Measurements from ENCODE around the gene TRABD2B. TPM values are rescaled to one million over a fixed set of nuclear protein-coding genes. Genes with fewer than 3 reads are reported as not detected.

Gene TRABD2B
- total RNA-seq, 1 donor from 2014 or later: not detected

- no peak overlapping the region for H3K4me3 Mint-ChIP-seq (ENCODE audit: unreplicated experiment)
- H3K9me3 Mint-ChIP-seq (ENCODE audit: unreplicated experiment): no peaks in the 10 kb centered on the region
- DNase-seq (ENCODE audit: extremely low spot score, unreplicated experiment): no peak
- TF ChIP-seq, protein P1, sequence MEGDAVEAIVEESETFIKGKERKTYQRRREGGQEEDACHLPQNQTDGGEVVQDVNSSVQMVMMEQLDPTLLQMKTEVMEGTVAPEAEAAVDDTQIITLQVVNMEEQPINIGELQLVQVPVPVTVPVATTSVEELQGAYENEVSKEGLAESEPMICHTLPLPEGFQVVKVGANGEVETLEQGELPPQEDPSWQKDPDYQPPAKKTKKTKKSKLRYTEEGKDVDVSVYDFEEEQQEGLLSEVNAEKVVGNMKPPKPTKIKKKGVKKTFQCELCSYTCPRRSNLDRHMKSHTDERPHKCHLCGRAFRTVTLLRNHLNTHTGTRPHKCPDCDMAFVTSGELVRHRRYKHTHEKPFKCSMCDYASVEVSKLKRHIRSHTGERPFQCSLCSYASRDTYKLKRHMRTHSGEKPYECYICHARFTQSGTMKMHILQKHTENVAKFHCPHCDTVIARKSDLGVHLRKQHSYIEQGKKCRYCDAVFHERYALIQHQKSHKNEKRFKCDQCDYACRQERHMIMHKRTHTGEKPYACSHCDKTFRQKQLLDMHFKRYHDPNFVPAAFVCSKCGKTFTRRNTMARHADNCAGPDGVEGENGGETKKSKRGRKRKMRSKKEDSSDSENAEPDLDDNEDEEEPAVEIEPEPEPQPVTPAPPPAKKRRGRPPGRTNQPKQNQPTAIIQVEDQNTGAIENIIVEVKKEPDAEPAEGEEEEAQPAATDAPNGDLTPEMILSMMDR (IDR thresholded peaks at IDR 0.05): no peak
- peaks cover 17% of the 10 kb centered on the region for H3K27me3 Mint-ChIP-seq (ENCODE audit: unreplicated experiment)
- H3K27ac Mint-ChIP-seq (ENCODE audit: unreplicated experiment): no peak overlapping the region
- H3K4me1 Mint-ChIP-seq (ENCODE audit: unreplicated experiment): no peaks in the 10 kb centered on the region
- no peaks in the 10 kb centered on the region for H3K36me3 Mint-ChIP-seq (ENCODE audit: unreplicated experiment)
Measured at GRCh38 chr1:47870946-47871676, 126.1 kb downstream of the TRABD2B start.

DNA sequence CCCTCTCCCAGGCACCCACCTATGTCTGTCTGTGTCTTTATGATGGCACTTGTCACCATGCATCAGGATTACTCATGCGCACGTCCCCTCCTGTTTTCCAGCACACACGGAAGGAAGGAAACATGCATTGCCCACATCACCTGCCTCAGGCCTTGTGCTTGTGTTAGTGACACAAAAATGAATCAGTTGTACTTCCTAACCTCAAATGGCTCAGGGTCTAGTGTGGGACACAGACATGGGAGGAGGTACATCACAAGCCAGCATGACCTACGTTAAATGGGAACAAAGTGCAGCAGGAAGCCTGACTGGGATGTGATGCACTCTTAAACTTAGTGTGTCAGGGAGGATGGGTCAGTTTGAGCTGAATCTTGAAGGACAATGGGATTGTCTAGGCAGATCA lies 126.7 kb downstream of the TRABD2B start:
- TF ChIP-seq, protein P1 (IDR thresholded peaks at IDR 0.05): no peak
- Mint-ChIP-seq H3K4me1 (ENCODE audit: unreplicated experiment) (no peaks in the 10 kb centered on the region), H3K27ac (ENCODE audit: unreplicated experiment) (no peak overlapping the region), H3K4me3 (ENCODE audit: unreplicated experiment) (no peak overlapping the region), H3K9me3 (ENCODE audit: unreplicated experiment) (no peaks in the 10 kb centered on the region), H3K36me3 (ENCODE audit: unreplicated experiment) (no peaks in the 10 kb centered on the region), H3K27me3 (ENCODE audit: unreplicated experiment) (peaks cover 13% of the 10 kb centered on the region)
- no peak for DNase-seq (ENCODE audit: extremely low spot score, unreplicated experiment)

- no peak overlapping the region for H3K4me3 Mint-ChIP-seq (ENCODE audit: unreplicated experiment)
- no peak overlapping the region for H3K27ac Mint-ChIP-seq (ENCODE audit: unreplicated experiment)
- no peaks in the 10 kb centered on the region for H3K36me3 Mint-ChIP-seq (ENCODE audit: unreplicated experiment)
- H3K9me3 Mint-ChIP-seq (ENCODE audit: unreplicated experiment): no peaks in the 10 kb centered on the region
- H3K4me1 Mint-ChIP-seq (ENCODE audit: unreplicated experiment): no peaks in the 10 kb centered on the region
- TF ChIP-seq, protein P1 (IDR thresholded peaks at IDR 0.05): no peak
- H3K27me3 Mint-ChIP-seq (ENCODE audit: unreplicated experiment): peaks cover 13% of the 10 kb centered on the region
- DNase-seq (ENCODE audit: extremely low spot score, unreplicated experiment): no peak
Measured at GRCh38 chr1:47868348-47868676, 128.9 kb downstream of the TRABD2B start.

GRCh38 chr1:47867438-47868347 lies 129.5 kb downstream of the TRABD2B start:
- Mint-ChIP-seq H3K36me3 (ENCODE audit: unreplicated experiment) (no peaks in the 10 kb centered on the region), H3K27me3 (ENCODE audit: unreplicated experiment) (peaks cover 17% of the 10 kb centered on the region), H3K4me1 (ENCODE audit: unreplicated experiment) (no peaks in the 10 kb centered on the region), H3K27ac (ENCODE audit: unreplicated experiment) (no peak overlapping the region), H3K9me3 (ENCODE audit: unreplicated experiment) (no peaks in the 10 kb centered on the region), H3K4me3 (ENCODE audit: unreplicated experiment) (no peak overlapping the region)
- TF ChIP-seq, protein P1 (IDR thresholded peaks at IDR 0.05): no peak
- no peak for DNase-seq (ENCODE audit: extremely low spot score, unreplicated experiment)

All from osteocyte (in vitro differentiated cells).